BJ (cell line): ENCODE measurements around the gene ANXA1. TPM values are rescaled to one million over a fixed set of nuclear protein-coding genes. Genes with fewer than 3 reads are reported as not detected.

ENCODE experiments used
- CTCF ChIA-PET: fragments of 350-600 bp; formaldehyde crosslinking; extraction: SDS; loops from one replicate; lab custom pipeline; 2021; ENCODE audit warnings: antibody characterized with exemption, inconsistent platforms; lab: Yijun Ruan, JAX
- POLR2A ChIA-PET: fragments of 300-600 bp; sonication (Branson Sonifier 250); formaldehyde crosslinking; extraction: SDS; loops from one replicate; lab custom pipeline; 2021; ENCODE audit warnings: antibody characterized with exemption; lab: Charles Lee
- DNase-seq: peaks from one replicate; pipeline ENCODE4 v3.0.0-alpha.2; 2011; ENCODE audit warnings: low read depth
- H3K27me3 ChIP-seq: 2 replicates; pipeline ENCODE4 v1.6.0; 2011; ENCODE audit warnings: low read length; ENCODE audit not compliant: control insufficient read depth, insufficient read depth
- H3K36me3 ChIP-seq: 2 replicates; pipeline ENCODE4 v1.5.1; 2011; ENCODE audit warnings: low read length; ENCODE audit not compliant: control insufficient read depth, insufficient read depth
- H3K4me3 ChIP-seq: 2 replicates; pipeline ENCODE4 v1.5.1; 2011; ENCODE audit warnings: low read depth, mild to moderate bottlenecking, control low read depth, low read length
- polyA plus RNA-seq: library from polyadenylated mRNA; depleted of rRNA; stranded (reverse); fragments of >200 nt; gene quantifications from 2 replicates; pipeline ENCODE4 v1.2.3, GENCODE V29; 2011
- TF ChIP-seq, protein P1 (sequence below): IDR thresholded peaks from 2 replicates; pipeline ENCODE4 v1.5.1; 2011; ENCODE audit warnings: low read depth, mild to moderate bottlenecking, control low read depth, inconsistent platforms, low read length, moderate library complexity; ENCODE audit not compliant: insufficient read depth

The ANXA1 gene
- polyA plus RNA-seq, 1 experiment: 581 TPM

DNA sequence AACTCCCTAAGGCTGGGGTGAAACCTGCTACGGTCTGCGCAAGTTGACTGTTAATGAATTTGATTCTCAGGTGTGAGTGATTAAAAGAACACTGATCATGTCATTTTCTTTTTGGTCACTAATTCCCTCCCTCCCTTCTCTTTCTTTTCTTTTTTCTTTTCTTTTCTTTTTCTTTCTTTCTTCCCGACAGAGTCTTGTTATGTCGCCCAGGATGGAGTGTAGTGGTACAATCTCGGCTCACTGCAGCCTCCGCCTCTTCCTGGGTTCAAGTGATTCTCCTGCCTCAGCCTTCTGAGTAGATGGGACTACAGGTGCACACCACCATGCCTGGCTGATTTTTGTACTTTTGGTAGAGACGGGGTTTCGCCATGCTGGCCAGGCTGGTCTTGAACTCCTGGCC is 2.6 kb downstream of the ANXA1 start:
- ChIA-PET POLR2A (no interaction called here), CTCF (no interaction called here)
- H3K4me3 ChIP-seq: peak overlapping the region; percentile 52

DNA sequence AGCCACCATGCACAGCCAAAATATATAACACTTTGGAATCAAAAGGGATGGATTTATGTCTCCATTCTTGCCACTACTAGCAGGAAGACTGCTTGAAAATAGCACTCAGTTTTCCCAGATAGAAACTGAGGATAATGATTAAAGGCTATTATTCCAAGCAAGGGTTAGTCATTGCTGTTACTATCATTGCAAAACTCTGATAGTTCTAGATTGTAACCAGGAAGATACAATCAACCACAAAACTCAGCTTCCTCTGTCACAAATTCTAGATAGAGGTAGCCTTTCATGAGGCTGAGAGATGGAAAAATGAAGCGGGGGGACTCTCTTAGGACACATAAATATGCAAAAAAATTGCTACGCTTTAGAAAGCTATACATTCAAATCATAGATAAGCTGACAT is 3.1 kb downstream of the ANXA1 start:
- Histone ChIP-seq H3K4me3 (peak overlapping the region; percentile 52), H3K27me3 (no peaks in the 10 kb centered on the region), H3K36me3 (peaks cover 3% of the 10 kb centered on the region)
- ChIA-PET CTCF (interaction anchor here (0.6 to 1.6 kb wide), 4 partner anchors 23 to 297 kb away, joined by 3 to 6 read pairs (median 3); no protein-coding TSS in a partner anchor), POLR2A (interaction anchor here (0.6 kb wide), 1 partner anchor 19 kb away, joined by 3 read pairs; no protein-coding TSS in a partner anchor)
- TF ChIP-seq, protein P1, sequence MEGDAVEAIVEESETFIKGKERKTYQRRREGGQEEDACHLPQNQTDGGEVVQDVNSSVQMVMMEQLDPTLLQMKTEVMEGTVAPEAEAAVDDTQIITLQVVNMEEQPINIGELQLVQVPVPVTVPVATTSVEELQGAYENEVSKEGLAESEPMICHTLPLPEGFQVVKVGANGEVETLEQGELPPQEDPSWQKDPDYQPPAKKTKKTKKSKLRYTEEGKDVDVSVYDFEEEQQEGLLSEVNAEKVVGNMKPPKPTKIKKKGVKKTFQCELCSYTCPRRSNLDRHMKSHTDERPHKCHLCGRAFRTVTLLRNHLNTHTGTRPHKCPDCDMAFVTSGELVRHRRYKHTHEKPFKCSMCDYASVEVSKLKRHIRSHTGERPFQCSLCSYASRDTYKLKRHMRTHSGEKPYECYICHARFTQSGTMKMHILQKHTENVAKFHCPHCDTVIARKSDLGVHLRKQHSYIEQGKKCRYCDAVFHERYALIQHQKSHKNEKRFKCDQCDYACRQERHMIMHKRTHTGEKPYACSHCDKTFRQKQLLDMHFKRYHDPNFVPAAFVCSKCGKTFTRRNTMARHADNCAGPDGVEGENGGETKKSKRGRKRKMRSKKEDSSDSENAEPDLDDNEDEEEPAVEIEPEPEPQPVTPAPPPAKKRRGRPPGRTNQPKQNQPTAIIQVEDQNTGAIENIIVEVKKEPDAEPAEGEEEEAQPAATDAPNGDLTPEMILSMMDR: no peak
- DNase-seq: no peak

More for the DNA sequence above, 2.6 kb downstream of the ANXA1 start:
- Histone ChIP-seq H3K27me3 (no peaks in the 10 kb centered on the region), H3K36me3 (peaks cover 2% of the 10 kb centered on the region)
- TF ChIP-seq, protein P1: no peak
- DNase-seq: no peak

DNA sequence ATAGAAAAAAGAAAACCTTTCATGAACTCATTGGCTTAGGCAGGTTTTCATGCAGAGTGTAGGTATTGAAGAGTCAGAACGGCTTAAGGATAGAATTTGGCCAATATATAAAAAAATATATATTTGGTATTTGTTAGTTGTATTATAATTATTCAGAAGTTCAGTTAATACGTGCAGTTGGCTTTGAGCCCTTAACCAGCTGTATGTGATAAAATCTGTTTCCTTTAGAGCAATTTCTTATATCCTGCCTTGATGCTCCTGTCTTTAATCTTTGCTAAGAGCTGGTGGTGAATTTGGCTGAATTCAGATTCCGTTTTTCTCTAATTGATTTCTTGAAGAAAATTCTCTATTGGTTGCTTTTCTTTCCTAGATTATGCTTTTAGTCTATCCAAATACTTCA is 3.7 kb downstream of the ANXA1 start:
- TF ChIP-seq, protein P1: no peak
- no peak for DNase-seq
- Histone ChIP-seq H3K36me3 (peaks cover 5% of the 10 kb centered on the region), H3K27me3 (no peaks in the 10 kb centered on the region), H3K4me3 (peak overlapping the region; percentile 10; the same call in 1 of the 2 replicates)
- ChIA-PET CTCF (interaction anchor here (0.6 to 1.6 kb wide), 4 partner anchors 22 to 297 kb away, joined by 3 to 6 read pairs (median 3); no protein-coding TSS in a partner anchor), POLR2A (interaction anchor here (0.6 kb wide), 1 partner anchor 19 kb away, joined by 3 read pairs; no protein-coding TSS in a partner anchor)

DNA sequence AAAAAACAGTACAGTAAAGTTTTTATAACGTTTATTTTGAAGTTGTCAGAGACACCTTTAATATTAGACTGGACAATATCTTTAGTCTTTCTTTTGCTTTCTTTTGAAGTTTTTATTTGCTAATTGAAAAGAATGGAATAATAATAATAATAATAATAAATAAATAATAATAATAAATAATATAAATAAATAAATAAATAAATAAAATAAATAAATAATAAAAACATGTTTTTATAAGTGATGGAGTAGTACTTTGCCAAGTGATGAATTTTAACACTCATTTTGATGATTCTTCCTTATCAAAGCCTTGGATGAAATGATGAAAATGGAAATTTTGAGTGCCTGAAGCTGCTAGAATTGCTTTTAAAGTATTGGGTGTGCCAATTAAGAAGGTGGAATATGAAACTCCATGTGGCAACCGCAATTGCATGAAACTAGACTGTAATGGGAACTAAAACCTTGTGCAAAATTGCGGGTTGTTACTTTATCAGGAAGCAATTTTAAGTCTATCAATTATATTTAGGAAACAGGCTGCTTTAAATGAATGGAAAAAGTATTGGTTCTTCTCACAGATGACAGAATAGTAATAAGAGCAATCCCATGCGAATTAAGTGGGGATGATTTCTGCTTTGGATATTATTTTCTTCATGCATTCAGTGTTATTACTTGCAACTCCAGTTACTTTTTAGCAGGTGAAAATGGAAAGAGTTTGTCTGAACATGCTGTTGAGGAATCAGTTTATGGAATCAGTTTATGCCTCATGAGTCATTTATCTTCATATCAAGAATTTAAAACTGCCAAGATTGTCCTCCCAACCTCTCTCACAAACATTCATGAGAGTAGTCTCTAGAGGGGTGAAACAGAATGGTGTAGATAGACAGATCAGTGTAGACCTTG is 4.6 kb downstream of the ANXA1 start:
- TF ChIP-seq, protein P1: no peak
- no peak for DNase-seq
- CTCF ChIA-PET: interaction anchor here (1.1 to 1.6 kb wide), 3 partner anchors 16 to 49 kb away, joined by 3 to 6 read pairs (median 3); no protein-coding TSS in a partner anchor
- POLR2A ChIA-PET: no interaction called here
- no peak overlapping the region for H3K4me3 ChIP-seq
- peaks cover 6% of the 10 kb centered on the region for H3K36me3 ChIP-seq
- no peaks in the 10 kb centered on the region for H3K27me3 ChIP-seq

DNA sequence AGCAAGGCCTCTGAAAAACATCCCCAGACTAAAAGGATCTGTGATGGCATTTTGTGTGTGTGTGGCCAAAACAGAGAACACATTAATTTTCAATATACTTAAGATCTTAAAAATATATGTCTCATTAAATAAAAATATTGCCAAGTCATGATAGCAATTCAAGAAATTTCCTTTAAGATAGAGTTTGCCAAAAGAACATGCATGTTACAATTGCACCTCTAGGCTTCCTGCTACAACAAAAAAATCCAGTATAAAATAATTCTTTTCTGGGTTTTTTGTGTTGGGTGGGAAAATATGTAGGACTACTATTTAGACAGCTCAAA is 5.2 kb downstream of the ANXA1 start:
- POLR2A ChIA-PET: interaction anchor here (0.7 kb wide), 1 partner anchor 521 kb away, joined by 32 read pairs; no protein-coding TSS in a partner anchor
- DNase-seq: no peak
- Histone ChIP-seq H3K27me3 (no peaks in the 10 kb centered on the region), H3K36me3 (peaks cover 7% of the 10 kb centered on the region), H3K4me3 (no peak overlapping the region)
- TF ChIP-seq, protein P1: no peak
- CTCF ChIA-PET: interaction anchor here (1.3 kb wide), 2 partner anchors 15 to 49 kb away, joined by 3 to 9 read pairs; no protein-coding TSS in a partner anchor
